ENCODE measurements around the gene ELN.
"Not testable (repeated sequence)": the region's sequence is repeated elsewhere in the genome, so short reads cannot be mapped to it uniquely, and the experiment has no call there.

Gene ELN

DNA sequence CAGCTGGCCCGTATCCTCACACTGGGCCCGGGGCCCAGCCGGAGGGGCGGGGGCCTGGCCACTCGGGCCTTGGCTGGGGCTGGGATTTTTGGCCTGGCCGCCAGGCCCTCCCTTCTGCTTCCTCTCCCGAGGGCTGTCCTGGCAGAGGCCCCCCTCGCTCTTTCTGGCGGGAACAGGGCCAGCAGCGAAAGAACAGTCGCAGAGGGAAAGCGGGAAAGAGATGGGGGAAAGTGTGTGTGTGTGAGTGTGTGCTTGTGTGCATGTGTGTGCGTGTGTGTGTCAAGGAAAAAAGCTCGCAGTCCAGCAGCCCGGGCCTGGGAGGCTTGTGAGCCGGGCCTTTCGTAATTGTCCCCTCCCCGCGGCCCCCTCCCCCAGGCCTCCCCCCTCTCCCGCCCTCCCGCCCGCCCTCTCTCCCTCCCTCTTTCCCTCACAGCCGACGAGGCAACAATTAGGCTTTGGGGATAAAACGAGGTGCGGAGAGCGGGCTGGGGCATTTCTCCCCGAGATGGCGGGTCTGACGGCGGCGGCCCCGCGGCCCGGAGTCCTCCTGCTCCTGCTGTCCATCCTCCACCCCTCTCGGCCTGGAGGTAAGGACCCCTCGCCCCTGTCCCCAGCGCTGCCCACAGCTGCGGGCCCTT lies at the start of gene ELN:
Gene ELN (plus strand): TSS at position 491 of the 638 bp plus-strand sequence. CDS start 15 bp downstream, at position 506.
- no peak for FAIRE-seq

DNA sequence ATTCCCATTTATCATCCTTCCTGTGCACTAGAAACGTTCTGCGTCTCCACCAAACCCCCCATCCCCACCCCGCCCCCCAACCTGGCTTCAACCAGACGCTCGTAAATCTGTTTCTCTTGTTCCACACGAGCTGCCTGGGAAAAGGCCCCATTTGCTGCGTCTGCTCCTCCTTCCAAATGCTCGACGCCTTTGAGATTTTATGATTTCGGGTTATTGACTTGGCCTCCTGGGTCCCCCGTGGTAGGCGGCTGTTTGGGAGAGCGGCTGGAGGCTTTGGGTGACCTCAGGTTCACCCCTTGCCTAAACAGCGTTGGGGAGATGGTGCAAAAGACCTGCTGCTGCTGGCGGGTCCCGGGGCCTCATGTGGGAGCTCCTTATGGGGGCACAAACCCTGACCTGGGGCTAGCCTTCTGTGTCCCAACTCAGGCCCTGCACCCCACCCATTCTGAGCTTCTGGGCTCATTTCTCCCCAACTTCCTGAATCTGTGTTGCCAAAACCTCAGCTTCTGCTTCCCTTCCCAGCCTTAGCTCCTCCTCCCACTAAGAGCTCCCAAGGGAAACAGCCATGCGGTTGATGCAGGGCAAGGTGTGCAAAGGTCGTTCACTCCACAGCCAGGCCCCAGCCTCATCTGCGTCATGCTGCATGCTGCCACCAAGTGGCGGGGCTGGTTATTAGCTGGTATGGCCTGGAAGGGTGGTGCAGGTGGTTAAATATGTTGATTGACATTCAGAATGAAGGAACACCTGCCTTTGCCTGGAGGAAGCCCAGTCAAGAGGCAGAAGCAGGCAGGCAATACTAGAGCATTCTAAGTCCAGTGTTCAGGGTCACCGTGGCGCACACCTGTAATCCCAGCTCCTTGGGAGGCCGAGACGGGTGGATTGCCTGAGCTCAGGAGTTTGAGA lies 49.1 kb upstream of the ELN start:
- no peak for FAIRE-seq

DNA sequence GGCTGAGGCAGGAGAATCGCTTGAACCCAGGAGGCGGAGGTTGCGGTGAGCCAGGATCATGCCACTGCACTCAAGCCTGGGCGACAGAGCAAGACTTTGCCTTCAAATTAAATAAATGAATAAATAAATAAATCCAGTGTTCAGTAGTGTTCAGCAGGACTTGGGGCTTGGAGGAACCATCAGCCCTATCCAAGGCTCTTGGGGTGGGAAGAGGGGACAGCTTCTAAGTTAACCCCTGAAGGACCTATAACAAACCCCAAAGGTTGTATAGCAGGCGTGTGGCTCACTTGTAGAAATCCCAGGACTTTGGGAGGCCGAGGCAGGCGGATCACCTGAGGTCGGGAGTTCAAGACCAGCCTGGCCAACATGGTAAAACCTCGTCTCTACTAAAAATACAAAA lies 48.3 kb upstream of the ELN start:
- not testable (repeated sequence) for FAIRE-seq

DNA sequence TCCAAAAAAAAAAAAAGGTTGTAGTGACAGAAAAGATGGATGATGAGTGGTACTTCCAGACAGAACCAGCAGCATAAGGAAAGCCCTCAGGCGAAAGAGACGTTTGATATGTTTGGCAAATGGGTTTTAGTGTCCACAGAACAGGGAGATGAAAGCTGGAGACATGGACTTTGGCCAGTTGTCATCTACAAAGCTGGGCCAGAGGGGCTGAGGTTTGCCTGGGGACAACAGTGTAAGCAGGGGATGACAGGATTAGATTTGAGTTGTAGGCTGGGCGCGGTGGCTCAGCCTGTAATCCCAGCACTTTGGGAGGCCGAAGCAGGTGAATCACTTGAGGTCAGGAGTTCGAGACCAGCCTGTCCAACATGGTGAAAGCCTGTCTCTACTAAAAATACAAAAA lies 47.8 kb upstream of the ELN start:
- no peak for FAIRE-seq

DNA sequence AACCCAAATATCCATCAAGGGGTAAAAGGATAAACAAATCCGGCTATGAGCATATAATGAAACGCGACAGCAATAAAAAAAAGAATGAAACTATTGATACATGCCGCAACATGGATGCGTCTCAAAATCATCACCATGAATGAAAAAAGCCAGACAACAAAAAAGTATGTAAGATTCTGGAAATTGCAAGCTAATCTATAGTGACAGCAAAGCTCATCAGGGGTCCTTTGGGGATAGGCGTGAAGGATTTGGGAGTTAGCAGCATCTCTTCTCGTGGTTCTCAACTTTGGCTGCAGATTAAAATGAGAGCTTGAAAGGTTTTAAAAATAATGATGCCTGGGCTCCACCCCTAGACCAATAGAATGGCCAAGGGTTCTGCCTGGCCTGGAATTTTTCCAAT lies 46.0 kb upstream of the ELN start:
- FAIRE-seq, result no peak

GRCh38 chr7:73983437-73984164 lies 44.4 kb upstream of the ELN start:
- FAIRE-seq, result no peak

GRCh38 chr7:73984481-73985205 lies 43.3 kb upstream of the ELN start:
- no peak for FAIRE-seq

DNA sequence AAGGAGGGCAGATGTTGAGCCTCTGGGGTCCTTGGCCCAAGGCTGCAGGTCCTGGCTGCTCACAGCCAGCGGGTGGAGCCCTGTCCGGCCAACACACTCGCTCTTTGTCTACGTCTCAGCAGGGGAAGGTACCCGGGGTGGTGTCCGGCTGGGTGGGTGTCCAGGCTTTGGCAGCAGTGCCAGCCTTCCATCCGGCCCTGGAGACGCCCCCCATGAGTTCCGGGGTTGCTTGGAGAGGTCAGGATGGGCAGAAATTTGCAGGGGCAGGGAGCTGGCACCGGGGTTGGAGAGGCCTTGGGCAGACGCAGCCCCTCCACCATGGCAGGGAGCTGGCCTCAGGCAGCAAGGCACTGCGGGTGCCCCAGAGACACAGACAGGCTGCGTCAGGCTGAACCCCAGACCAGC lies 42.2 kb upstream of the ELN start:
- no peak for FAIRE-seq

GRCh38 chr7:73986158-73986631 lies 41.8 kb upstream of the ELN start:
- FAIRE-seq, result no peak

GRCh38 chr7:73987298-73987697 lies 40.7 kb upstream of the ELN start:
- FAIRE-seq, result no peak

- no peak for FAIRE-seq
These were observed 39.8 kb upstream of the ELN start for GRCh38 chr7:73988197-73988596.

- no peak for FAIRE-seq
These were observed 36.4 kb upstream of the ELN start for GRCh38 chr7:73991522-73992100.

GRCh38 chr7:73992101-73992562 lies 35.8 kb upstream of the ELN start:
- no peak for FAIRE-seq

- FAIRE-seq, result no peak
These were observed 34.0 kb upstream of the ELN start for GRCh38 chr7:73994023-73994422.

GRCh38 chr7:73994761-73995160 lies 33.2 kb upstream of the ELN start:
- no peak for FAIRE-seq

- no peak for FAIRE-seq
These were observed 32.6 kb upstream of the ELN start for GRCh38 chr7:73995330-73995729.

DNA sequence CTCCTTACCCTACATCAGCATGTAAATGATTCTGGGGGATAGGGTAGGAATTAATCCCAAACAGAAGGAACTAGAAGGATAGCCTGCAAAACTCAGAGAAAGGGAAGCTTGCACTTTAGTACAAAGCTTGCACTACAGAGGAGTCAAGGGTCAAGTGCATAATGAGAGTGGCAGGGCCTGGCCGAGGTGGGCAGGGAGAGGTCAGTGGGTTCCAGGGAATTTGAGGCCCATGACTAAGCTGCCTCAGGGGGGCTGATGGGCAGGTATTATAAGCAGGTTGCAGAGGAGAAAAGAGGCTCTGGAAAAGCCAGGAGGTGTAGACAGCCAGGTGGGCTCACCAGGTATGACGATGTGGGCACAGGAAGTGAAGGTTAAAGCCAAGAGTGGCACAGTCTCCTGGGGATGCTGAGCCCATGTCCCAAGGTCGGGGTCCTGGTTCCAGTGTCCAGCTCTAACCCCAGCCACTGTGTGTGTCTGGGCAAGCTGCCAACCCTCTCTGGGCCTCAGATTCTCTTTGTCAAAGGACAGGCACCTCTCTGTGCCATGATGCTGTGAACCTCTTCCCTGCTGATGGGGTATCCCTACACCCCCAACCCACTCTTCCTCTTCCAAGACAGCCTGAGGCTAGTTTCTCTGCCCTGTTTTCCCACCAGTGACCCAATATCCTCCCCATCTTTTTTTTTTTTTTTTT lies 32.0 kb upstream of the ELN start:
- FAIRE-seq, result no peak

GRCh38 chr7:73997056-73997455 lies 30.9 kb upstream of the ELN start:
- FAIRE-seq, result no peak

DNA sequence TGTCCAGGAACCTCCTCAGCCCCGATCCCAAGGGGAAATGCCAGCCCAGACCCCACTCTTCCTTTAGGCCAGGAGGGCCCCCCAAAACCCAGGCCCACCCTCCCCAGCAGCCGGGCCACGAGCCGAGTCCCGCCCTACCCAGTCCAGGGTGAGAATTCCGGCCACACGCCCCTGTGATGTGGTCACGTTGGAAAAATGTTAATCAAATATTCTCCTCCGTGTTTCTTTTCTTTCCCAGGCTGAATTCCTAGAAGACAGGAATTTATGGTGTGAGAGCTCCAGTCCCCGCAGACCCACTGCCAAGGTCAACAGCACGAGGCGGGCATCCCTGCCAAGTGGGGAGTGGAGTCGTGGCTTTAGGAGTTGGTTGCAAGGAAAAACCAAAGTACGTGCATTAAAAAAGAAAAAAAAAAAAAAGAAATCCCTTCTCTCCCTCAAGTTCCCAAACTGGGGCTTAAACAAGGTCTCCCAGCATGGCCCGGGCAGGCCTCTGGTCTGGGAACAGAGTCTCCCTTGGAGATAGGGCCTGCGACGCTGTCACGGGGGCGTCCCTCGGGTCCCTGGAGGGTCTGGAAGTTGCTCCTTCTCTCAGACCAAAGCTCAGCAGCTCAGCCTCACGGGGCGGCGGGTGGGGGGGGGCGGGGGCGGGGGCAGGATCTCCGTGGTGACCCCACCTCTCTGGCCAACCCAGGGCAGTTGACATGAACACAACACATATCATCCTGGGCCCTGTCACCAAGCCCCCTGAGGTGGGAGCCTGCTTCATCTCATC lies 28.1 kb upstream of the ELN start:
- FAIRE-seq, result no peak

- FAIRE-seq, result no peak
These were observed 27.4 kb upstream of the ELN start for GRCh38 chr7:74000489-74001149.
